ENCODE measurements around the gene CRYAB. TPM values are rescaled to one million over a fixed set of nuclear protein-coding genes. Genes with fewer than 3 reads are reported as not detected.
A peak's percentile ranks its signal among the peaks of the same experiment; 100 is the strongest.

CRYAB gene
- total and polyA plus RNA-seq, 2 of the 4 experiments (the other 2 are of a cell fraction) = 6.5 to 19.5 TPM

- WGBS, 2 experiments (ENCODE audit: extremely low coverage in 2 of 2, insufficient read length in 1 of 2) = 0% methylated on average over 16 of the region's 47 CpGs; no CpG with 5 or more reads in 1 of the 2 experiments
- Histone ChIP-seq H3K14ac (replicated peaks; ENCODE audit: low read depth, low read length) (peak overlapping the region; percentile 83), H3K36me3 (ENCODE audit: control insufficient read depth, insufficient read depth, low read length) (no peaks in the 10 kb centered on the region), H3K9me3 (ENCODE audit: control insufficient read depth, insufficient read depth, low read length) (no peaks in the 10 kb centered on the region), H3K9ac (ENCODE audit: low read depth, low read length) (peak overlapping the region; percentile 63), H3K18ac (ENCODE audit: low read depth, low read length) (peak overlapping the region; percentile 27; the same call in 1 of the 2 replicates), H3K79me1 (ENCODE audit: low read depth in 1 of 2, low read length in 2 of 2) (peaks cover 0 to 8% of the 10 kb centered on the region in 2 experiments; a peak in 2 of 4 replicates), H2BK15ac (ENCODE audit: low read depth, low read length) (peak overlapping the region; percentile 89; the same call in 2 of the 3 replicates), H3K27me3 (ENCODE audit: control insufficient read depth, insufficient read depth, low read length) (no peaks in the 10 kb centered on the region), H2AFZ (replicated peaks; ENCODE audit: low read length, poor library complexity) (peak overlapping the region; percentile 98), H3K4me1 (ENCODE audit: control insufficient read depth, insufficient read depth, low read length) (peaks cover 12% of the 10 kb centered on the region), H4K20me1 (ENCODE audit: insufficient read depth, low read length) (no peaks in the 10 kb centered on the region), H3K56ac (ENCODE audit: extremely low read depth, insufficient read depth, low read length) (peak overlapping the region; percentile 53; the same call in 1 of the 2 replicates), H2AK9ac (replicated peaks; ENCODE audit: low read depth, low read length, poor library complexity) (peak overlapping the region; percentile 90), H2BK120ac (ENCODE audit: low read depth, low read length) (peak overlapping the region; percentile 84), H4K91ac (ENCODE audit: insufficient read depth, low read depth, low read length) (peak overlapping the region; percentile 83), H3K4me3 (ENCODE audit: insufficient read depth, low read depth, low read length) (peak overlapping the region; percentile 46), H3K4me2 (ENCODE audit: low read depth, low read length) (peak overlapping the region; percentile 97), H4K8ac (ENCODE audit: low read depth in 2 of 2, low read length in 2 of 2) (peak overlapping the region; percentile 56 to 99), H2BK20ac (ENCODE audit: low read depth, low read length) (peak overlapping the region; percentile 27; the same call in 1 of the 2 replicates), H4K5ac (ENCODE audit: low read depth, low read length) (peak overlapping the region; percentile 28; the same call in 1 of the 2 replicates), H3K4ac (ENCODE audit: low read depth, low read length) (peak overlapping the region; percentile 81), H3K9me1 (ENCODE audit: insufficient read depth, low read length) (peaks cover 21% of the 10 kb centered on the region), H3K27ac (ENCODE audit: insufficient read depth, low read length) (peak overlapping the region; percentile 79), H2AK5ac (ENCODE audit: low read depth, low read length) (peak overlapping the region; percentile 20; the same call in 1 of the 2 replicates), H2BK5ac (ENCODE audit: low read depth, low read length, poor library complexity, severe bottlenecking) (peak overlapping the region; percentile 91), H3K23ac (ENCODE audit: low read depth, low read length) (peak overlapping the region; percentile 82; the same call in 1 of the 2 replicates)
- dilution Hi-C loops (cut with HindIII; ENCODE audit: low sequenced_read_pairs, unreplicated experiment) = no loop called here
- intact Hi-C loops (cut with micrococcal nuclease) = loop anchor here (2.0 kb wide), 1 partner anchor 48 kb away; the partner anchor contains the start of genes CFAP68 and FDXACB1
- CTCF ChIA-PET = interaction anchor here (0.9 to 1.8 kb wide), 2 partner anchors 8 to 13 kb away, joined by 3 to 4 read pairs; partner anchors contain the start of gene C11orf52
- TF ChIP-seq USF2 (IDR thresholded peaks at IDR 0.05; ENCODE audit: low read depth, low read length) (no peak), MAFK (IDR thresholded peaks at IDR 0.05; ENCODE audit: low read depth, low read length) (no peak), CEBPB (IDR thresholded peaks at IDR 0.05; ENCODE audit: low read depth, low read length) (no peak), CHD1 (IDR thresholded peaks at IDR 0.05; ENCODE audit: low read depth, low read length) (no peak), FOS (IDR thresholded peaks at IDR 0.05; ENCODE audit: low read depth, low read length) (0 out of 2 replicates have a peak, but pooled peaks have one; percentile 3), MXI1 (IDR thresholded peaks at IDR 0.05; ENCODE audit: borderline replicate concordance, low read depth, low read length) (peak; percentile 40; the same call in 1 of the 2 replicates), MAZ (IDR thresholded peaks at IDR 0.05; ENCODE audit: borderline replicate concordance, low read depth, low read length) (peak; percentile 65; the same call in 1 of the 2 replicates), POLR2A (IDR thresholded peaks at IDR 0.05; ENCODE audit: low read depth, low read length) (peak; percentile 74)
- BruUV-seq (replicated peaks) = no TSS peak
- in situ Hi-C loops (cut with MboI; ENCODE audit: low sequenced_read_pairs) = no loop called here
- peak; percentile 95 for ATAC-seq (ENCODE audit: low read depth)
- peak; percentile 96 for DNase-seq
- POLR2A ChIA-PET (ENCODE audit: unreplicated experiment) = interaction anchor here (1.0 to 1.7 kb wide), 2 partner anchors 11 to 32 kb away, joined by 5 read pairs; no protein-coding TSS in a partner anchor
These were observed 15.2 kb upstream of the CRYAB start for GRCh38 chr11:111926505-111927391.
